ENCODE results near the gene MAPK8IP3.

GRCh38 chr16:1785846-1786170, 79.8 kb downstream of the MAPK8IP3 start:
- TF ChIP-seq CTCF (conservative IDR thresholded peaks at IDR 0.05; ENCODE audit: low read length) (no peak), EZH2phosphoT487 (IDR thresholded peaks at IDR 0.05; ENCODE audit: borderline replicate concordance) (no peak)

Measured in Loucy (cell line).